Tibial nerve (tissue), 4 donors: ENCODE results near the gene HAVCR2.

Source experiments
- EP300 ChIP-seq, 2 donors: sonication (generic); formaldehyde crosslinking; IDR thresholded peaks; one replicate each; pipeline ENCODE4 v1.6.1; 2017; ENCODE audit warnings: antibody characterized with exemption in 2 of 2, mild to moderate bottlenecking in 1 of 2
- TF ChIP-seq, protein P1 (sequence below), 5 experiments: fragments of 200-600 bp in 3 of 5; fragments of 450-650 bp in 2 of 5; sonication (generic) in 3 of 5; IDR thresholded peaks; one replicate each; pipeline ENCODE4 v1.5.1; 2016 to 2019; ENCODE audit warnings: antibody characterized with exemption in 5 of 5, mild to moderate bottlenecking in 3 of 5, moderate library complexity in 2 of 5

DNA sequence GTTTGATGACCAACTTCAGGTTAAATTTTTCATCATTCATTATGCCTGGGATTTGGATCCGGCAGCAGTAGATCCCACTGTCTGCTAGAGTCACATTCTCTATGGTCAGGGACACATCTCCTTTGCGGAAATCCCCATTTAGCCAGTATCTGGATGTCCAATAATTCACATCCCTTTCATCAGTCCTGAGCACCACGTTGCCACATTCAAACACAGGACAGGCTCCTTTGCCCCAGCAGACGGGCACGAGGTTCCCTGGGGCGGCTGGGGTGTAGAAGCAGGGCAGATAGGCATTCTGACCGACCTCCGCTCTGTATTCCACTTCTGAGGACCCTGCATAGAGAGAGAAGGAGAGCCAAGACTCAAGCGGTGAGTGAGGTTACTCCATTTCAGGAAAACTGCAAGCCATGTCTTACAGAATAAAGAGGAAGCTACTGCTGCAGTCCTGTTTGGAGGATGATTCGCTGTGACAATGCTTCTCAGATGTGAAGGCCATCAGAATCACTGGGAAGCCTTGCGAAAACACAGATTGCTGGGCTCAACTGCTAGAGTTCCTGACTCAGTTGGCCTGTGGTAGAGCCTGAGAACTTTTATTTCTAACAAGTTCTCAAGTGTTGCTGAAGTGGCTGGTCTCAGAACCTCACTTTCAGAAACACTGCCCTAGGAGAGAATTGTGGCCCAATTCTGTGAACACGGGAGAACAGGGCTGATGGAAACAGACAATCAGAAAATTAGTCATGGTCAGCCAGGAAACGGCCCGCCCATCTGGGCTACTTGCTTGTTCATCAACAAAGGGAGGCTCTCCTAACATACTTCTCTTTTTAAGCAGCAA, 2.0 kb downstream of the HAVCR2 start:
- TF ChIP-seq, protein P1, sequence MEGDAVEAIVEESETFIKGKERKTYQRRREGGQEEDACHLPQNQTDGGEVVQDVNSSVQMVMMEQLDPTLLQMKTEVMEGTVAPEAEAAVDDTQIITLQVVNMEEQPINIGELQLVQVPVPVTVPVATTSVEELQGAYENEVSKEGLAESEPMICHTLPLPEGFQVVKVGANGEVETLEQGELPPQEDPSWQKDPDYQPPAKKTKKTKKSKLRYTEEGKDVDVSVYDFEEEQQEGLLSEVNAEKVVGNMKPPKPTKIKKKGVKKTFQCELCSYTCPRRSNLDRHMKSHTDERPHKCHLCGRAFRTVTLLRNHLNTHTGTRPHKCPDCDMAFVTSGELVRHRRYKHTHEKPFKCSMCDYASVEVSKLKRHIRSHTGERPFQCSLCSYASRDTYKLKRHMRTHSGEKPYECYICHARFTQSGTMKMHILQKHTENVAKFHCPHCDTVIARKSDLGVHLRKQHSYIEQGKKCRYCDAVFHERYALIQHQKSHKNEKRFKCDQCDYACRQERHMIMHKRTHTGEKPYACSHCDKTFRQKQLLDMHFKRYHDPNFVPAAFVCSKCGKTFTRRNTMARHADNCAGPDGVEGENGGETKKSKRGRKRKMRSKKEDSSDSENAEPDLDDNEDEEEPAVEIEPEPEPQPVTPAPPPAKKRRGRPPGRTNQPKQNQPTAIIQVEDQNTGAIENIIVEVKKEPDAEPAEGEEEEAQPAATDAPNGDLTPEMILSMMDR (IDR thresholded peaks at IDR 0.05), result no peak
- TF ChIP-seq EP300 (IDR thresholded peaks at IDR 0.05), result peak in 1 of 2 donors; percentile 10
